ENCODE results near the gene STARD5. TPM values are rescaled to one million over a fixed set of nuclear protein-coding genes. Genes with fewer than 3 reads are reported as not detected.

The STARD5 gene
- total and polyA plus RNA-seq, 9 of the 15 experiments (the other 6 are each of a cell fraction or from before 2014, with no cell fraction given): 1.7 to 5.7 (median 2.2) TPM

DNA sequence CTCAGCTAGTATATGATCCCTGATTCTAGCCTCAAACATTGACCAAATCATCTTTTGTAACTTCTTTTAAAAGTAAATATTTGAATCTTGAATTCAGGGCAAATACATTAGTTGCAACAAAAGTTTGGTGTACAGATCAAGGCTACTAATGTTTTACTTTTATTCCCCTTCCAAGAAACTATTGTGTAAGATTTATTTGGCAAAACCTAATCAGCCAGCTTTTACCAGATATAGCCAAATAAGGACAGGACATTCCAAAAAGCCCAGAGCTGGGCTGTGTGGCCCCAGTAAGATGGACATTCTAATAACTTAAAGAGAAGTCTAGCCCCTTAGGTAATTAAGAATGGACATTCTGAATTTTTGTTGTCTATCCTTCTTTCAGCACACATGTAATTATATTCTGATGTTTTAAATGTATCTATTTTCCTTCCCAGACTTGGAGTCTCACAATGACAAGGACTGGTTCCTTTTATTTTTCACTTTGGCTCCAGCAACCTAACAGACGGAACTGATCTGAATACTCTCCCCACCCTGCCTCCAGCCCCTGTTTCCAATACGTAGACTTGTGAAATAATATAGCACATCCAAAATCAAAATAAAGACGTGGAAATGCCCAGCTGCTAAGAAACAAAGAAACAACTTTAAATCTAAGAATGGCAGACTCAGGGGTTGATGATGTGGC, 48.1 kb downstream of the STARD5 start (continued):
- TF ChIP-seq TBL1XR1 (IDR thresholded peaks at IDR 0.05; ENCODE audit: low read length in 2 of 2) (no peak), ZKSCAN3 (CRISPR knock-in tag; IDR thresholded peaks at IDR 0.05) (no peak), KDM2B (CRISPR knock-in tag; IDR thresholded peaks at IDR 0.05) (no peak)

DNA sequence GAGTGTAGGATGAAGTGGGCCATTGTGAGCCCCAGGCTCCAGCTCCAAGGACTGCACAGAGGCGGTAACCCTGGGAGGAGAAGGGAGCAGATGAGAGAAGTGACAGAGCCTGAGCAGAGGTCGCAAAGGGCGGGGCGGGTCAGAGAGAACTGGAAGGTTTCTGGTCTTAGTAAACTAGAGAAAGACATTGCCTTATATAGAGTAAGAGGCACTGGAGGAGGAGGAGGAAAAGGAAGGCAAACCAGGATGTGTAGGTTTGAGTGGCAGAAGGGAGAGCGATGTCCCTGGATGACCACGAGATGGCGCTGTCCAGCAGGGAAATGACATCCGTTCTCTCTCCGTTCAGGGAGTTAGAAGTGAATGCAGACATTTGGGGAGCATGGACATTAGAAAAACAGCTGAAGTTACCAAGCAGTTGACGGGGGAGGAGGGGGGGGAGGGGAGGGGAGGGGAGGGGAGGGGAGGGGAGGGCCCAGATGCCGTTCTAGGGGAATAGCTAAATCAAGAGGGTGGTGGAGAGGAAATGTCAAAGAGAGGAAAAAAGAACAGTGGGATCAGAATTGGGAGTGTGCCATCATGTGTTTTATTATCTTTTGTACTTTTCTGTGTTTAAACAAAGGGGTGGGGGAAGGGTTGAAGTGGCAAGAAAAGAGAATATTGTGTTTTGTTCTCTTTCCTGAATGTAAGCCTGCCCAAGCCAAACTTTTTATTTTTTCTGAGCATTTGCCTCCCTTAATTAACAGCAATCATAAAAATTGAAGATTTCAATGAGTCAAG, 48.8 kb downstream of the STARD5 start:
- Histone ChIP-seq H3K4me1 (replicated peaks in 1 of 2; ENCODE audit: control insufficient read depth in 2 of 2, insufficient read depth in 2 of 2, low read length in 2 of 2) (no peaks in the 10 kb centered on the region; a peak in 1 of 5 replicates), H3K9me3 (replicated peaks; ENCODE audit: control insufficient read depth, insufficient read depth, low read depth, low read length) (no peaks in the 10 kb centered on the region), H3K9ac (ENCODE audit: insufficient read depth in 1 of 2, low read depth in 2 of 2, low read length in 2 of 2) (no peak overlapping the region), H3K4me3 (no peak overlapping the region), H3K27ac (ENCODE audit: extremely low read depth, low read depth, low read length) (no peak overlapping the region), H3K27me3 (ENCODE audit: control insufficient read depth in 2 of 2, insufficient read depth in 2 of 2, low read length in 2 of 2) (no peaks in the 10 kb centered on the region), H3K79me2 (ENCODE audit: control insufficient read depth, insufficient read depth, low read length) (no peaks in the 10 kb centered on the region), H3K4me2 (ENCODE audit: insufficient read depth, low read length) (no peak overlapping the region), H3K36me3 (ENCODE audit: control insufficient read depth, insufficient read depth, low read length) (no peaks in the 10 kb centered on the region), H2AFZ (ENCODE audit: low read depth, low read length) (no peak overlapping the region), H3K9me1 (ENCODE audit: control insufficient read depth, insufficient read depth, low read length) (no peaks in the 10 kb centered on the region), H4K20me1 (replicated peaks; ENCODE audit: control insufficient read depth, insufficient read depth, low read length) (no peaks in the 10 kb centered on the region)
- DNase-seq (ENCODE audit: extremely low read depth in 1 of 4, low spot score in 3 of 4): peak; percentile 75 to 86 (median 76)
- FAIRE-seq: peak; percentile 97
- no TSS peak for BruUV-seq (replicated peaks)
- peak; percentile 98 for ATAC-seq
- WGBS (ENCODE audit: insufficient coverage, low coverage, missing lambda C conversion rate): 12% methylated on average over 9 of the region's 11 CpGs
- intact Hi-C loops (cut with micrococcal nuclease): loop anchor here (1.0 to 10.0 kb wide), 4 partner anchors 59 to 660 kb away; no protein-coding TSS in a partner anchor
- ChIA-PET CTCF (ENCODE audit: low intra/inter-chr PET ratio) (interaction anchor here (0.6 to 2.2 kb wide), 6 partner anchors 9 to 205 kb away, joined by 3 to 21 read pairs (median 4); no protein-coding TSS in a partner anchor), POLR2A (interaction anchor here (0.6 kb wide), 1 partner anchor 120 kb away, joined by 3 read pairs; no protein-coding TSS in a partner anchor)
- in situ Hi-C loops (cut with MboI): no loop called here
- TF ChIP-seq, protein P1, sequence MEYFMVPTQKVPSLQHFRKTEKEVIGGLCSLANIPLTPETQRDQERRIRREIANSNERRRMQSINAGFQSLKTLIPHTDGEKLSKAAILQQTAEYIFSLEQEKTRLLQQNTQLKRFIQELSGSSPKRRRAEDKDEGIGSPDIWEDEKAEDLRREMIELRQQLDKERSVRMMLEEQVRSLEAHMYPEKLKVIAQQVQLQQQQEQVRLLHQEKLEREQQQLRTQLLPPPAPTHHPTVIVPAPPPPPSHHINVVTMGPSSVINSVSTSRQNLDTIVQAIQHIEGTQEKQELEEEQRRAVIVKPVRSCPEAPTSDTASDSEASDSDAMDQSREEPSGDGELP (CRISPR knock-in tag; IDR thresholded peaks at IDR 0.05; ENCODE audit: borderline replicate concordance): peak; percentile 39
- TF ChIP-seq RB1 (IDR thresholded peaks at IDR 0.05; ENCODE audit: low read depth) (peak; percentile 23; the same call in 1 of the 2 replicates), ESRRA (IDR thresholded peaks at IDR 0.05; ENCODE audit: borderline replicate concordance, low read depth) (0 out of 2 replicates have a peak, but pooled peaks have one; percentile 12), SLC30A9 (CRISPR knock-in tag; IDR thresholded peaks at IDR 0.05) (no peak), ELF4 (CRISPR knock-in tag; IDR thresholded peaks at IDR 0.05) (0 out of 2 replicates have a peak, but pooled peaks have one; percentile 56), RCOR1 (IDR thresholded peaks at IDR 0.05; ENCODE audit: borderline replicate concordance in 1 of 2, low read depth in 2 of 2, low read length in 2 of 2) (peak in 1 of 2 experiments; percentile 65; a peak in 1 of 4 replicates), SRF (CRISPR knock-in tag; IDR thresholded peaks at IDR 0.05) (peak in 1 of 2 experiments; percentile 82; a peak in 1 of 4 replicates)
- TF ChIP-seq, protein P2, sequence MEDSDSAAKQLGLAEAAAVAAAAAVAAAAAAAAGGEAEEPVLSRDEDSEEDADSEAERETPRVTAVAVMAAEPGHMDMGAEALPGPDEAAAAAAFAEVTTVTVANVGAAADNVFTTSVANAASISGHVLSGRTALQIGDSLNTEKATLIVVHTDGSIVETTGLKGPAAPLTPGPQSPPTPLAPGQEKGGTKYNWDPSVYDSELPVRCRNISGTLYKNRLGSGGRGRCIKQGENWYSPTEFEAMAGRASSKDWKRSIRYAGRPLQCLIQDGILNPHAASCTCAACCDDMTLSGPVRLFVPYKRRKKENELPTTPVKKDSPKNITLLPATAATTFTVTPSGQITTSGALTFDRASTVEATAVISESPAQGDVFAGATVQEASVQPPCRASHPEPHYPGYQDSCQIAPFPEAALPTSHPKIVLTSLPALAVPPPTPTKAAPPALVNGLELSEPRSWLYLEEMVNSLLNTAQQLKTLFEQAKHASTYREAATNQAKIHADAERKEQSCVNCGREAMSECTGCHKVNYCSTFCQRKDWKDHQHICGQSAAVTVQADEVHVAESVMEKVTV (CRISPR knock-in tag; IDR thresholded peaks at IDR 0.05): peak; percentile 76
- TF ChIP-seq, protein P3, sequence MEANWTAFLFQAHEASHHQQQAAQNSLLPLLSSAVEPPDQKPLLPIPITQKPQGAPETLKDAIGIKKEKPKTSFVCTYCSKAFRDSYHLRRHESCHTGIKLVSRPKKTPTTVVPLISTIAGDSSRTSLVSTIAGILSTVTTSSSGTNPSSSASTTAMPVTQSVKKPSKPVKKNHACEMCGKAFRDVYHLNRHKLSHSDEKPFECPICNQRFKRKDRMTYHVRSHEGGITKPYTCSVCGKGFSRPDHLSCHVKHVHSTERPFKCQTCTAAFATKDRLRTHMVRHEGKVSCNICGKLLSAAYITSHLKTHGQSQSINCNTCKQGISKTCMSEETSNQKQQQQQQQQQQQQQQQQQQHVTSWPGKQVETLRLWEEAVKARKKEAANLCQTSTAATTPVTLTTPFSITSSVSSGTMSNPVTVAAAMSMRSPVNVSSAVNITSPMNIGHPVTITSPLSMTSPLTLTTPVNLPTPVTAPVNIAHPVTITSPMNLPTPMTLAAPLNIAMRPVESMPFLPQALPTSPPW (CRISPR knock-in tag; IDR thresholded peaks at IDR 0.05): peak; percentile 45
